Uterus (tissue), 2 donors: Measurements from ENCODE around the gene ACTN1.

Experiments used
- POLR2A ChIP-seq, 2 donors: fragments of 450-650 bp; IDR thresholded peaks; one replicate each; pipeline ENCODE4 v1.6.1; 2016; ENCODE audit warnings: antibody characterized with exemption in 2 of 2, mild to moderate bottlenecking in 1 of 2, moderate library complexity in 1 of 2
- TF ChIP-seq, protein P1 (sequence below), 4 experiments: fragments of 200-600 bp in 2 of 4; fragments of 450-650 bp in 2 of 4; sonication (generic) in 2 of 4; IDR thresholded peaks; one replicate each; pipeline ENCODE4 v1.5.1; 2016 to 2019; ENCODE audit warnings: antibody characterized with exemption in 4 of 4, mild to moderate bottlenecking in 2 of 4, moderate library complexity in 1 of 4

DNA sequence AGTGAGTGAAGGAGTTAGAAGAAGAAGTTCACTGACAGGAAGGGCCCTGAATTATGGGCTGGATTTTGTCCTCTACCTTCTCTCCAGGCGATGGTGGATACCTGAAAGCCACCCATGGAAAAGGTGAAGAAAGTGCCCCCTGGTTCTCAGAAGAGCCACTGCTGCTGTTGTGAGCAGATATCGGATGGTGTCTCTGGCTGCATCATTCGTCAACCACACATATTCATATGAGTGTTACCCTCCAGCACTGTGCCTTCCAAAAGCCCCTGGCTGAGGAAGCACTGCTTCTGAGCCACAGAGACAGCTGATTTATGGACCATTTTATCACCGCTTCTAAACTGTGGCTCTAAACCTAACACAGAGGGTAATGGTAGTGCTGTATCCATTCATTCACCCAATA is 2.0 kb upstream of the ACTN1 start:
- TF ChIP-seq, protein P1, sequence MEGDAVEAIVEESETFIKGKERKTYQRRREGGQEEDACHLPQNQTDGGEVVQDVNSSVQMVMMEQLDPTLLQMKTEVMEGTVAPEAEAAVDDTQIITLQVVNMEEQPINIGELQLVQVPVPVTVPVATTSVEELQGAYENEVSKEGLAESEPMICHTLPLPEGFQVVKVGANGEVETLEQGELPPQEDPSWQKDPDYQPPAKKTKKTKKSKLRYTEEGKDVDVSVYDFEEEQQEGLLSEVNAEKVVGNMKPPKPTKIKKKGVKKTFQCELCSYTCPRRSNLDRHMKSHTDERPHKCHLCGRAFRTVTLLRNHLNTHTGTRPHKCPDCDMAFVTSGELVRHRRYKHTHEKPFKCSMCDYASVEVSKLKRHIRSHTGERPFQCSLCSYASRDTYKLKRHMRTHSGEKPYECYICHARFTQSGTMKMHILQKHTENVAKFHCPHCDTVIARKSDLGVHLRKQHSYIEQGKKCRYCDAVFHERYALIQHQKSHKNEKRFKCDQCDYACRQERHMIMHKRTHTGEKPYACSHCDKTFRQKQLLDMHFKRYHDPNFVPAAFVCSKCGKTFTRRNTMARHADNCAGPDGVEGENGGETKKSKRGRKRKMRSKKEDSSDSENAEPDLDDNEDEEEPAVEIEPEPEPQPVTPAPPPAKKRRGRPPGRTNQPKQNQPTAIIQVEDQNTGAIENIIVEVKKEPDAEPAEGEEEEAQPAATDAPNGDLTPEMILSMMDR (IDR thresholded peaks at IDR 0.05) = no peak
- TF ChIP-seq POLR2A (IDR thresholded peaks at IDR 0.05) = no peak
